Measurements from ENCODE around the gene SLC25A33. TPM values are rescaled to one million over a fixed set of nuclear protein-coding genes. Genes with fewer than 3 reads are reported as not detected.

Gene SLC25A33
- polyA plus RNA-seq, 1 donor from 2014 or later, result 19.1 TPM

DNA sequence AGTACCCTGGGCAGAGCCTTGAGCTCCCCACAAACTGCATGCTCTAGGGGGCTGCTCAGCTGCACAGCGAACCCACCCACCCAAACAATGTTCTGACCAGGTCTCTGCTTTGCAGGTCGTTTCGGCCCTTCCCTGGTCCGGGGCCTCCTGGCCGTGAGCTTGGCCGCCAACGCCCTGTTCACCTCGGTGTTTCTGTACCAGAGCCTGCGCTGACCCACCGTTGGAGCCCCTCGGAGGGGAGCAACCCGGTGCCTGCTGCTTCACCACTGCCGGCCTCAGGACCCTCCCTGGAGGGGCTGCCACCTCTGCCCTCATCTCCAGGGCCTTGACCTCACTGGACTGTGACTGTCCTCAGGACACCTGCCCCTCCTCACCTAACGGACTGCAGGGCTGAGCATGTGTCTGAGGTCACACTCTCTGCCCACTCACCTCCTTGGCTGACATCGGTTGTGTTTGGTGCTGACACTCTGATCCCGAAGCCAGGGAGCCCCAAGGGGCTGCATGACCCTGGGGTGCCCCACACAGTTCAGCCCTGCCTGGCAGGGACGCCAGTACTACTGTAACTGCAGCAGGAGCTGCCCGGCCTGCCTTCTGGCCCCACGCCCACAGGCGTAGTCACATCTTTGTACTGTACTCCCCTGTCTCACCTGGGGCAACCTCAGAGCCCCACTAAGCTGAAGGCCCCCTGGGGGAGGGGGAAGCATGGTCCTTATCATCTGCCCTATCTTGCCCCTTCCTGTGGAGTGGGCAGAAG is 73.8 kb downstream of the SLC25A33 start:
- TF ChIP-seq MXI1 (conservative IDR thresholded peaks at IDR 0.05; ENCODE audit: poor library complexity, severe bottlenecking) (no peak), SMC3 (conservative IDR thresholded peaks at IDR 0.05; ENCODE audit: poor library complexity) (no peak), POLR2AphosphoS5 (IDR thresholded peaks at IDR 0.05) (no peak), RAD21 (conservative IDR thresholded peaks at IDR 0.05) (no peak), TAF1 (IDR thresholded peaks at IDR 0.05; ENCODE audit: low read depth) (no peak), REST (IDR thresholded peaks at IDR 0.05; ENCODE audit: borderline replicate concordance) (no peak), EP300 (conservative IDR thresholded peaks at IDR 0.05; ENCODE audit: poor library complexity, severe bottlenecking) (no peak), EZH2 (IDR thresholded peaks at IDR 0.05; ENCODE audit: borderline replicate concordance, insufficient read depth, low read length, poor library complexity, severe bottlenecking) (no peak)
- TF ChIP-seq, protein P1, sequence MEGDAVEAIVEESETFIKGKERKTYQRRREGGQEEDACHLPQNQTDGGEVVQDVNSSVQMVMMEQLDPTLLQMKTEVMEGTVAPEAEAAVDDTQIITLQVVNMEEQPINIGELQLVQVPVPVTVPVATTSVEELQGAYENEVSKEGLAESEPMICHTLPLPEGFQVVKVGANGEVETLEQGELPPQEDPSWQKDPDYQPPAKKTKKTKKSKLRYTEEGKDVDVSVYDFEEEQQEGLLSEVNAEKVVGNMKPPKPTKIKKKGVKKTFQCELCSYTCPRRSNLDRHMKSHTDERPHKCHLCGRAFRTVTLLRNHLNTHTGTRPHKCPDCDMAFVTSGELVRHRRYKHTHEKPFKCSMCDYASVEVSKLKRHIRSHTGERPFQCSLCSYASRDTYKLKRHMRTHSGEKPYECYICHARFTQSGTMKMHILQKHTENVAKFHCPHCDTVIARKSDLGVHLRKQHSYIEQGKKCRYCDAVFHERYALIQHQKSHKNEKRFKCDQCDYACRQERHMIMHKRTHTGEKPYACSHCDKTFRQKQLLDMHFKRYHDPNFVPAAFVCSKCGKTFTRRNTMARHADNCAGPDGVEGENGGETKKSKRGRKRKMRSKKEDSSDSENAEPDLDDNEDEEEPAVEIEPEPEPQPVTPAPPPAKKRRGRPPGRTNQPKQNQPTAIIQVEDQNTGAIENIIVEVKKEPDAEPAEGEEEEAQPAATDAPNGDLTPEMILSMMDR (IDR thresholded peaks at IDR 0.05; ENCODE audit: poor library complexity, severe bottlenecking), result no peak
- no peaks in the 10 kb centered on the region for H3F3A ChIP-seq (ENCODE audit: insufficient read depth, low read length, poor library complexity, severe bottlenecking)
- no peak overlapping the region for H3K27ac ChIP-seq (ENCODE audit: low read length)
- H3K4me3 ChIP-seq (ENCODE audit: low read length), result no peak overlapping the region
- no peak overlapping the region for H3K9ac ChIP-seq (ENCODE audit: low read length)
- H3K79me2 ChIP-seq (replicated peaks; ENCODE audit: insufficient read depth, low read length), result no peaks in the 10 kb centered on the region
- H4K20me1 ChIP-seq (ENCODE audit: insufficient read depth), result no peaks in the 10 kb centered on the region
- no peaks in the 10 kb centered on the region for H3K36me3 ChIP-seq (ENCODE audit: insufficient read depth, low read length)
- H3K27me3 ChIP-seq (ENCODE audit: insufficient read depth, low read depth, low read length), result no peaks in the 10 kb centered on the region
- no peak overlapping the region for H2AFZ ChIP-seq (ENCODE audit: low read depth, low read length)
- H3K9me2 ChIP-seq (ENCODE audit: insufficient read depth, low read length), result no peaks in the 10 kb centered on the region
- no peaks in the 10 kb centered on the region for H3K9me3 ChIP-seq (ENCODE audit: low read length)
- H3K4me2 ChIP-seq (ENCODE audit: low read length), result no peak overlapping the region

DNA sequence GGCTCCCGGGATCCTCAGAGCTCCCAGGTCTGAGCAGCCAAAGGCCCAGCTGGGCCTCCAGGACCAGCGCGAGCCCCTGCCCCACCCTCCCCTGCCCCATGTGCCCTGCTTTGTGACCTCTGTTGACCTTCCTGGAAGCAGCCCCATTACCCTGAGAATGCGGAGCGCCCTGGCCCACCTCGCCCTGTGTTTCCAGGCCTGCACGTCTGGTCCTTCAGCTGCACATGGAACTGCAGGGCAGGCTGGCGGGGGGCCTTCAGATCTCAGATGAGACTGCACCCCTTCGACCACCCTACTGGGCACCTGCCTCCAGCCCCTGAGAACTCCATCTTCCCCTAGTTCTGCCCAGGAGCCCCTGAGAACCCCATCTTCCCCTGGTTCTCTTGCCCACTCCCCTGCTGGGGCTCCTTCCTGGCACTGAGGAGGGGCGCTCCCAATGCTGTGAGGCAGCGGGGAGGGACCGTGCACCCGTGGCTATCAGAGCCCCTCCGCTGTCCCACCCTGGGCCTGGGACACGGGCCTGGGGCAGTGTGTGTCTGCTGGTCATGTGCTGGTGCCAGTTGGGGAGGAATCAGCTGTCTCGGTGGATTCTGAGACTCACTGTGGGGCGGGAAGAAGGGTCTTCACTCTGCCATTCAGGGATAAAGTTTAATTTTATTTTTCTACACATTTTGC is 74.5 kb downstream of the SLC25A33 start:
- Histone ChIP-seq H3K9ac (ENCODE audit: low read length) (no peak overlapping the region), H2AFZ (ENCODE audit: low read depth, low read length) (no peak overlapping the region), H3K36me3 (ENCODE audit: insufficient read depth, low read length) (no peaks in the 10 kb centered on the region), H3K4me3 (ENCODE audit: low read length) (no peak overlapping the region), H3K27ac (ENCODE audit: low read length) (no peak overlapping the region), H3K9me2 (ENCODE audit: insufficient read depth, low read length) (no peaks in the 10 kb centered on the region), H3K4me2 (ENCODE audit: low read length) (no peak overlapping the region), H4K20me1 (ENCODE audit: insufficient read depth) (no peaks in the 10 kb centered on the region), H3F3A (ENCODE audit: insufficient read depth, low read length, poor library complexity, severe bottlenecking) (no peaks in the 10 kb centered on the region), H3K79me2 (replicated peaks; ENCODE audit: insufficient read depth, low read length) (no peaks in the 10 kb centered on the region), H3K27me3 (ENCODE audit: insufficient read depth, low read depth, low read length) (no peaks in the 10 kb centered on the region), H3K9me3 (ENCODE audit: low read length) (no peaks in the 10 kb centered on the region)
- TF ChIP-seq EP300 (conservative IDR thresholded peaks at IDR 0.05; ENCODE audit: poor library complexity, severe bottlenecking) (no peak), POLR2AphosphoS5 (IDR thresholded peaks at IDR 0.05) (no peak), RAD21 (conservative IDR thresholded peaks at IDR 0.05) (no peak), MXI1 (conservative IDR thresholded peaks at IDR 0.05; ENCODE audit: poor library complexity, severe bottlenecking) (no peak), TAF1 (IDR thresholded peaks at IDR 0.05; ENCODE audit: low read depth) (no peak), EZH2 (IDR thresholded peaks at IDR 0.05; ENCODE audit: borderline replicate concordance, insufficient read depth, low read length, poor library complexity, severe bottlenecking) (no peak), SMC3 (conservative IDR thresholded peaks at IDR 0.05; ENCODE audit: poor library complexity) (no peak), REST (IDR thresholded peaks at IDR 0.05; ENCODE audit: borderline replicate concordance) (no peak)
- TF ChIP-seq, protein P1 (IDR thresholded peaks at IDR 0.05; ENCODE audit: poor library complexity, severe bottlenecking), result no peak

Data from neural cell (in vitro differentiated cells).